Peyer's patch (tissue), 4 donors: ENCODE measurements around the gene ANXA9. TPM values are rescaled to one million over a fixed set of nuclear protein-coding genes. Genes with fewer than 3 reads are reported as not detected.

Source experiments
- DNase-seq, 3 donors: peaks; one replicate each; pipeline ENCODE4 v3.0.0-alpha.2; 2017 to 2019
- H3K27ac ChIP-seq, 4 donors: fragments of 200-600 bp; sonication (generic); one replicate each; pipeline ENCODE4 v1.5.1; 2016 to 2019
- H3K27me3 ChIP-seq, 2 donors: fragments of 200-600 bp; sonication (generic); one replicate each; pipeline ENCODE4 v1.5.1; 2019
- H3K36me3 ChIP-seq, 3 donors: fragments of 200-600 bp; sonication (generic); one replicate each; pipeline ENCODE4 v1.5.1; 2016 to 2019
- H3K4me1 ChIP-seq, 4 donors: fragments of 200-600 bp; sonication (generic); one replicate each; pipeline ENCODE4 v1.5.1; 2016 to 2019
- H3K4me3 ChIP-seq, 4 donors: fragments of 200-600 bp; sonication (generic); 1 replicate in 3 of 4; 2 replicates in 1 of 4; pipeline ENCODE4 v1.5.1; 2016 to 2019; ENCODE audit warnings: mild to moderate bottlenecking in 1 of 4
- H3K9me3 ChIP-seq, 4 donors: fragments of 200-600 bp; sonication (generic); one replicate each; pipeline ENCODE4 v1.5.1; 2016 to 2019; ENCODE audit warnings: mild to moderate bottlenecking in 1 of 4
- POLR2A ChIP-seq, 2 donors: fragments of 450-650 bp; IDR thresholded peaks; one replicate each; pipeline ENCODE4 v1.5.1; 2017; ENCODE audit warnings: antibody characterized with exemption in 2 of 2, mild to moderate bottlenecking in 2 of 2, moderate library complexity in 2 of 2
- total RNA-seq, 4 donors: library from RNA; depleted of rRNA; stranded (reverse); fragments of >200 nt; gene quantifications; one replicate each; pipeline ENCODE4 v1.1.0, GENCODE V29; 2016
- TF ChIP-seq, protein P1 (sequence below), 6 experiments: fragments of 450-650 bp in 4 of 6; fragments of 200-600 bp in 2 of 6; sonication (generic) in 1 of 6; IDR thresholded peaks; one replicate each; pipeline ENCODE4 v1.5.1; 2017 to 2019; ENCODE audit warnings: antibody characterized with exemption in 6 of 6, mild to moderate bottlenecking in 3 of 6, moderate library complexity in 1 of 6

The ANXA9 gene, protein sequence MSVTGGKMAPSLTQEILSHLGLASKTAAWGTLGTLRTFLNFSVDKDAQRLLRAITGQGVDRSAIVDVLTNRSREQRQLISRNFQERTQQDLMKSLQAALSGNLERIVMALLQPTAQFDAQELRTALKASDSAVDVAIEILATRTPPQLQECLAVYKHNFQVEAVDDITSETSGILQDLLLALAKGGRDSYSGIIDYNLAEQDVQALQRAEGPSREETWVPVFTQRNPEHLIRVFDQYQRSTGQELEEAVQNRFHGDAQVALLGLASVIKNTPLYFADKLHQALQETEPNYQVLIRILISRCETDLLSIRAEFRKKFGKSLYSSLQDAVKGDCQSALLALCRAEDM
- total RNA-seq = 1 to 10 TPM in 1 of 4 donors, under 1 TPM in 1, not detected in 2; 0.67 to 1.7 TPM

DNA sequence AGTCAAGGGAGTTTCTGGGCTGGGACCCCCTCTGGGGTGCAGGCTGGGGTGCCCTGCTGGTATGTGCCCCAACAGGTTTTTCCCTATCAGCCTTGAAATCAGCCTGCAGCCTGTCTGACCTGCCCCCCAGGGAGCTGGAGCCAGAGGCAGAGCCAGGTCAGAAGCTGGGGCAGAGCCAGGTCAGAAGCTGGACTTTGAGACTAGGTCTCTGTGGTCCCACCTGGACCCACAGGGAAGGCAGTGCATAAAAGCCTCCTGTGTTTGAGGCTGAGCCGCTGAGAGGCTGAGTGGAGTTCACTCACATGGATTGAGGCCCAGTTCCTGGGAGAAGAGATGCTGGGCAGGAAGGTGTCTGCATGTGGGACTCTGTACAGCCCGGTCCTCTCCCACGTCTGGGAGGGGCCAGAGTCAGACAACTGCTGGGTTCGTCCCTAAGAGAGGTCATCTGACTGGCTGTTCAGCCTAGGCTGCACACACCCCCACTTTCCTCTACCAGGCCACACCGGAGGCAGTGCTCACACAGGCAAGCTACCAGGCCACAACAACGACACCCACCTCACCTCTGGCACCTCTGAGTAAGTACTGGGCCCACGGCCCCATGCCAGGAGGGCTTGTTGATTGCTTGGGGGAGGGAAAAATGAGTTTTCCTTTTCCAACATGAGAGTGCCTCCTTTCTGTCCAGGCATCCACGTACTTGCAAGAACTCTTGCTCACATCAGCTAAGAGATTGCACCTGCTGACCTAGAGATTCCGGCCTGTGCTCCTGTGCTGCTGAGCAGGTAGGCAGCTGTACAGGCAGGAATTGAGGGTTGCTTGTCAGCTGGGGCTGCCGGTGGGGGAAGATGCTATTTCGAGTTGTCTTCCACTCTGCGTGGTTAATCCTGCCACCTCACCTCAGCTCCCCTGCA, at the start of gene ANXA9:
Gene ANXA9 (plus strand): TSS at position 488 of the 908 bp plus-strand sequence. CDS start 814 bp downstream, outside the sequence.
- DNase-seq = peak in 2 of 3 donors; percentile 73 to 74
- Histone ChIP-seq H3K27ac (peak within 1 kb of the TSS in 1 of 4 donors; percentile 40), H3K4me3 (no peak within 1 kb of the TSS), H3K9me3 (no peaks in the 10 kb centered on the region), H3K4me1 (peaks cover 4 to 27% (median 5%) of the 10 kb centered on the region in 4 donors), H3K27me3 (no peaks in the 10 kb centered on the region), H3K36me3 (no peaks in the 10 kb centered on the region)
- no peak for TF ChIP-seq POLR2A (IDR thresholded peaks at IDR 0.05)
- TF ChIP-seq, protein P1, sequence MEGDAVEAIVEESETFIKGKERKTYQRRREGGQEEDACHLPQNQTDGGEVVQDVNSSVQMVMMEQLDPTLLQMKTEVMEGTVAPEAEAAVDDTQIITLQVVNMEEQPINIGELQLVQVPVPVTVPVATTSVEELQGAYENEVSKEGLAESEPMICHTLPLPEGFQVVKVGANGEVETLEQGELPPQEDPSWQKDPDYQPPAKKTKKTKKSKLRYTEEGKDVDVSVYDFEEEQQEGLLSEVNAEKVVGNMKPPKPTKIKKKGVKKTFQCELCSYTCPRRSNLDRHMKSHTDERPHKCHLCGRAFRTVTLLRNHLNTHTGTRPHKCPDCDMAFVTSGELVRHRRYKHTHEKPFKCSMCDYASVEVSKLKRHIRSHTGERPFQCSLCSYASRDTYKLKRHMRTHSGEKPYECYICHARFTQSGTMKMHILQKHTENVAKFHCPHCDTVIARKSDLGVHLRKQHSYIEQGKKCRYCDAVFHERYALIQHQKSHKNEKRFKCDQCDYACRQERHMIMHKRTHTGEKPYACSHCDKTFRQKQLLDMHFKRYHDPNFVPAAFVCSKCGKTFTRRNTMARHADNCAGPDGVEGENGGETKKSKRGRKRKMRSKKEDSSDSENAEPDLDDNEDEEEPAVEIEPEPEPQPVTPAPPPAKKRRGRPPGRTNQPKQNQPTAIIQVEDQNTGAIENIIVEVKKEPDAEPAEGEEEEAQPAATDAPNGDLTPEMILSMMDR (IDR thresholded peaks at IDR 0.05) = no peak

DNA sequence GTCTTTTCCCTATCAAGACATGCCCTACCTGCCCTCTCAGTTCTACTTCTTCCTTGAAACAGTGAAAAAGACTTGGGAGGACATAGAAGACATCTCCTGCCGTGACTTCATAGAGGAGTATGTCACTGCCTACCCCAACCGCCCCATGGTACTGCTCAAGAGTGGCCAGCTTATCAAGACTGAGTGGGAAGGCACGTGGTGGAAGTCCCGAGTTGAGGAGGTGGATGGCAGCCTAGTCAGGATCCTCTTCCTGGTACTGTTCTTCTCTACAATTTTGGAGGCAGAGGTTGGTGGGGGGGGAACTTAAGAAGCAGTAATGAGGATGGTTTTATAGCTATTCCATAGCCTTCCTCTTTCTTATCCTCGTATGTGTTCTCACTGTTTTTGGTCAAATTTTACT, 37.2 kb upstream of the ANXA9 start:
- Histone ChIP-seq H3K4me3 (no peak overlapping the region), H3K27me3 (no peaks in the 10 kb centered on the region), H3K27ac (no peak overlapping the region), H3K36me3 (peaks cover 0 to 100% (median 3%) of the 10 kb centered on the region in 3 donors), H3K4me1 (no peaks in the 10 kb centered on the region), H3K9me3 (no peaks in the 10 kb centered on the region)
- TF ChIP-seq POLR2A (IDR thresholded peaks at IDR 0.05) = no peak
- TF ChIP-seq, protein P1 (IDR thresholded peaks at IDR 0.05) = no peak
- DNase-seq = peak in 1 of 3 donors; percentile 28

DNA sequence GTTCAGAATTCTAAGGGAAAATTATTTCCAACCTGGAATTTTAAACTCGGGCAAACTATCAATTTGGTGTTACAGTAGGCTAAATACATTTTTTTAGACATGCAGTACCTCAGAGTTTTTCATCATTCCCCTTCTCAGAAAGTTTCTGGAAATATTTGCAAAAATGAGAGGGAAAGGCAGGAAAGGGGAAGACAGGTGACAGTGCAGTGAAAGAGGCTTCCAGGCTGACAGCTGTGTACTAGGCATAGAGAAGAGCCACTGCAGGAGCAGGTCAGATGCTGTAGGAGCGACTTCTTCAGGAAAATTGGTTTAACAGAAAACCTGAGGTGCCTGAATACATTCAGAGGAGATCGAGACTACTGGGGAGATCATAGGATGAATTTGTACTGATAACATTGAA, 27.4 kb upstream of the ANXA9 start:
- Histone ChIP-seq H3K4me1 (no peaks in the 10 kb centered on the region), H3K27me3 (no peaks in the 10 kb centered on the region), H3K27ac (no peak overlapping the region), H3K36me3 (peaks cover 0 to 85% (median 0%) of the 10 kb centered on the region in 3 donors), H3K9me3 (no peaks in the 10 kb centered on the region), H3K4me3 (no peak overlapping the region)
- TF ChIP-seq POLR2A (IDR thresholded peaks at IDR 0.05) = no peak
- no peak for DNase-seq

DNA sequence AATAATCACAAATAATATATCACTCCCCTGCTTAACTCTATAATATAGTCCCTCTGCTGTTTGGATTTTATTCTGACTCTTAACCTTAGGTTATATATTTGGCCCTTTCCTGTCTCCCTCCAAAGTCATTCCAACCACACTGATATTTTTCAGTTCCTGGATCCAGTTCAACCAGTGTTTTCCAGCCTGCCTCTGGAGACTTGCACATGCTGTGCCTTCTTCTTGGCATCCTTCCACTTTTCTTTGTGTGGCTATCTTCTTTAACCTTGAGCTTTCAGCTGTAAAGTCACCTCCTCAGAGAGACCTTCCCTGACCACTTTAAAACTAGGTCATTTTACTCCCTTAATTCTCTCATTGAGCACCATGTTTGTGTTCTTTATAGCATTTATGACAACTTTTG, 26.8 kb upstream of the ANXA9 start:
- no peaks in the 10 kb centered on the region for H3K27me3 ChIP-seq
- H3K9me3 ChIP-seq = no peaks in the 10 kb centered on the region
- peaks cover 0 to 85% (median 0%) of the 10 kb centered on the region in 3 donors for H3K36me3 ChIP-seq
- peak in 1 of 3 donors; percentile 15 for DNase-seq
- TF ChIP-seq, protein P1 (IDR thresholded peaks at IDR 0.05) = no peak
- TF ChIP-seq POLR2A (IDR thresholded peaks at IDR 0.05) = no peak
- H3K27ac ChIP-seq = no peak overlapping the region
- no peaks in the 10 kb centered on the region for H3K4me1 ChIP-seq
- no peak overlapping the region for H3K4me3 ChIP-seq

DNA sequence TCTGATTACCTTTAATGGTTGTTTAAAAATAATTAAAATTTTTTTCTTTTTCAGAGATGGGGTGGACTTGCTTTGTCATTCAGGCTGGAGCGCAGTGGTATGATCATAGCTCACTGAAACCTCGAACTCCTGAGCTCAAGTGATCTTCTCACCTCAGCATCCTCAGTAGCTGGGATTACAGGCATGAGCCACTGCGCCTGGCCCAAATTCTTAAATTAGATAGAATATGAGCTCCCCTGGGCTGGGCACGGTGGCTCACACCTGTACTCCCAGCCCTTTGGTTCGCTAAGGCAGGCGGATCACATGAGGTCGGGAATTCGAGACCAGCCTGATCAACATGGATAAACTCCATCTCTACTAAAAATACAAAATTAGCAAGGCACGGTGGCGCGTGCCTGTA, 24.4 kb upstream of the ANXA9 start:
- no peak overlapping the region for H3K27ac ChIP-seq
- no peaks in the 10 kb centered on the region for H3K4me1 ChIP-seq
- H3K4me3 ChIP-seq = no peak overlapping the region
- H3K36me3 ChIP-seq = peaks cover 0 to 81% (median 0%) of the 10 kb centered on the region in 3 donors
- H3K9me3 ChIP-seq = no peaks in the 10 kb centered on the region
- no peaks in the 10 kb centered on the region for H3K27me3 ChIP-seq
- TF ChIP-seq, protein P1 (IDR thresholded peaks at IDR 0.05) = no peak
- TF ChIP-seq POLR2A (IDR thresholded peaks at IDR 0.05) = no peak
- DNase-seq = peak in 1 of 3 donors; percentile 24
